GM12892 (cell line): ENCODE results near the gene TCAP.

Source experiments
- POLR2A ChIP-seq: IDR thresholded peaks from 2 replicates; pipeline ENCODE4 v1.6.1; 2011; ENCODE audit warnings: low read depth, low read length, control low read depth
- POLR2AphosphoS5 ChIP-seq: IDR thresholded peaks from 2 replicates; pipeline ENCODE4 v1.6.1; 2011; ENCODE audit warnings: low read depth, low read length, control low read depth

GRCh38 chr17:39633570-39634183, 31.5 kb upstream of the TCAP start:
- TF ChIP-seq POLR2A (no peak), POLR2AphosphoS5 (no peak)
